Stimulated activated CD4-positive, alpha-beta T cell treated with anti-CD3 and anti-CD28 coated beads, Interleukin-4, amount 100 ng/mL, for 48 hours (primary cell): ENCODE measurements around the gene ANP32B.
"Not testable (repeated sequence)": the region's sequence is repeated elsewhere in the genome, so short reads cannot be mapped to it uniquely, and the experiment has no call there.

ENCODE experiments used
- DNase-seq, 2 donors: peaks; one replicate each; pipeline ENCODE4 v3.0.0-alpha.2; 2020; ENCODE audit warnings: low read depth in 2 of 2

ANP32B gene

DNA sequence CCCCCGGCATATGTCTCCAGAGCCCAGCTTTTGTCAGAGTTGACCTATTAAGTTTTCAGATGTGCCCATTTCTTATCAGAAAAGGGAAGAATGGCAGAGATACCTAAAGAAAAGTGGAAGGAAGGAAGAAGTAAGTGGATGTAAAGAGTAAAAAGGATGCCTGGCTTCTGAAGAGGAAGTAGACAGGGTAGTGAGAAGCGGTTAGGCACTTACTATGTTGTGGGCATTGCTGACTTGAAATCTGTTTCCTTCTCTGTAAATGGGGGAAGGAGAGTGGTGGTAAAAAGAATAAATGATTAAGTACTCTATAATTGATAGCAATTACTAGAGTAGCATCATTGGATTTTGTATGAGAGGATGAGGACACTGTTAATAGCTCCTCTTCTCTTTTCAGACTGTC is 9.9 kb downstream of the ANP32B start:
- DNase-seq, result no peak

DNA sequence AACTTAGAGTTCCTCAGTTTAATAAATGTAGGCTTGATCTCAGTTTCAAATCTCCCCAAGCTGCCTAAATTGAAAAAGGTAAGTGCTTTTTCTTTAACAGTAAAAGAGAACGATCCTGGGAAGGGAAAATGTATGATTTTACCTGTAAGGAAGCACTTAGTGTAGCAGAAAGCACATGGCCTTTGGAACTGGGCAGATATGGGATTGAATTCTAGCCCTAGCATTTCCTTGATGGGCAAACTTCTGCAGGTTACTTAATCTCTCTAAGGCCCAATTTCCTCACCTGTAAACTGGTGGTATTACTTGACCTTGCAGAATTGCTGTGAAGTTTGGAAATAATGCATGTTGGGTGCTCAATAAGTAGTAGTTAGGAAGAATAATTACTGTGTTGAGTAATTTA is 11.6 kb downstream of the ANP32B start:
- no peak for DNase-seq

DNA sequence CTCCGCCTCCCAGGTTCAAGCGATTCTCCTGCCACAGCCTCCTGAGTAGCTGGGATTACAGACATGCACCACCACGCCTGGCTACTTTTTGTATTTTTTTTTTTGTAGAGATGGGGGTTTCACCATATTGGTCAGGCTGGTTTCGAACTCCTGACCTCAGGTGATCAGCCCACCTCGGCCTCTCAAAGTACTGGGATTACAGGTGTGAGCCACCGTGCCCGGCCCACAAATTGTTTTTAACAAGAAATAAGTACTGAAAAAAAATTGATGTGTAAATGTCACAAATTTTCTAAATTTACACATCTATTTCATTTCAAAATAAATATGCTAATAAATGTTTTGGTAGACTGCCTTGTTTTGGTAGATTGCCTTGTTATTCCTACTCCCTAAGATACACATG is 13.5 kb downstream of the ANP32B start:
- not testable (repeated sequence) for DNase-seq

DNA sequence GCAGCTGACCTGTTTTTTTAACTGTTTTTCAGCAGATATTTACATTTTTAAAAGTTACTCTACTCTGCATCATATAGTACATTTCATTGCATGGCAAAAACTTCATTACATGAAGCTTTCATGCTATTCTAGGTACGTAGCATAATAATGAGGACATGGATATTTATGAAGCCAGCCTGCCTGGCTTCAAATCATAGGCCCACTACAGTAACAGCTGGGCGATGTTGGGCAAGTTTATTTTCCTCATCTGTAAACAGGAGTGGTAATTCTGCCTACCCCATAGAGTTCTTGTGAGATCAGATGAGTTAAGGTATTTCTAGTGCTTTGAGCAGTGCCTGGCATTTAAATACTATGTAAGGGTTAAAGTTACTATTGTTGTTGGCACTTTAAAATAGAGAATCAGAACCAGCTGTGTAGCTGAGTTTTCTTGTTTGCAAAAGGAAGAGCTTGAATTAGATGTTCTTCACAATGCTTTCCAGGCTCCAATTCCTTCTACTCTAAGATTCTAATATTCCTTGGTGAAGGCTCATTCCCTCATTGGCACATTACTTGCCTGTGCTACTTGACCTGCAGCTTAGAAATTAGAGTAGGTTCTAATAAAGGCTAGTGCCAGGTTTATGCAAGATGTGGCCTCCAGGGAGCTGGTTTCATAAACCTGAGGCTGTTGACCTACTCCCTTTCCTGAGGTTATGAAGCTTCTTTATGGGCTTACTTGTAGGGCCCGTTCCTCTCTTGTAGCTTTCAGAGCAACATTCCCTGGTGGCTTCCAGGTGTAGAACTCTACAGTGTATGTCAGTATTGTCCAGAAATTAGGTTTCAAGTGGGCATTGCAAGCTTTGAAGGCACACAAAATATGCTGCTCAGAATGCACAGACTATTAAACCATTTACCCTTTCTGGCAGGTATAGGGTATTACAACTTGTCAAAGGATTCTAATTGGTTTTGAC is 14.5 kb downstream of the ANP32B start:
- no peak for DNase-seq

DNA sequence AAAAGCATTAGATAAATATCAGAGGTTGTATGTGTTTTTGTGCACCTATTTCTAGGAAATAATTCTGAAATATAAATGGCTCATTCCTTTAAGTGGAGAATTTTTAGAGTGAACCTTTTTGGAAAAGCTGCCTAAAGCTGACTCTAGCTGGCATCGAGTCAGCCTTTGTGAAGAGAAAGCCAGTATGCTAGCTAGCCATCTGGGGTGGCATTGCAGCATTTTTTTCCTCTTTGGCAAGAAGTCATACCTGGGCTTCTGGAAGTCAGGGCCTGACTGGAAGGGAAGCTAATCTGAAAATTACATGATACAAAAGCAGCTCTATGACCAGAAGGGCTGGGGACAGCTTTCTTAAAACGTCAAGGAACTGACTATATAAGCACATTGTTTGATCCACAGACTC is 19.7 kb downstream of the ANP32B start:
- no peak for DNase-seq

DNA sequence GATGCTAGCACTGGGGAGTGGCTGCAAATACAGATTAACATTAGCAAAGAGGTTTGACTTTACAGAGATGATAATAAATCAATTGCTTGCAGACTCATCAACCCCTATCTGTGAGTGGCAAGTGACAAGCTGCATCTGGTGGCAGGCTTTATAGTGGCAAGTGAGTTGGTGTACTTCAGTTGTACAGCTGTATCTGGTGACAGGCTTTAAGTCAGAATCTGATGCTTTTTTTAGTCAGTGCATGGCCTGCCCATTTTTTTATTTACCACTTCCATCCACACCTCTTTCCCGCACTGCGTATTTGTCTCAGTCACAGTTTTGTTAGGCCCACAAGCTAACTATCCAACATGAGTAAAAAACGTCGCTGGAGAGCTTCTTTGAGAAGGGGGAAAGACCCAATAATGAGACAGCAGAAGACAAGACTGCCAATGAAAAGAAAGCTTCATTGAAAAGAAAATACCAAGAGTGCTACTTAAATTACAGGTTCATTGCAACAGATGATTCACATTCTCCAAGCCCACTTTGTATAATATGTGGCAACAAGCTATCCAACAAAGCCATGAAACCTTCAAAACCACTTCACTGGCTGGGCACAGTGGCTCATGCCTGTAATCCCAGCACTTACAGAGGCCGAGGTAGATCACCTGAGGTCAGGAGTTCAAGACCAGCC is 23.1 kb downstream of the ANP32B start:
- DNase-seq, result no peak

DNA sequence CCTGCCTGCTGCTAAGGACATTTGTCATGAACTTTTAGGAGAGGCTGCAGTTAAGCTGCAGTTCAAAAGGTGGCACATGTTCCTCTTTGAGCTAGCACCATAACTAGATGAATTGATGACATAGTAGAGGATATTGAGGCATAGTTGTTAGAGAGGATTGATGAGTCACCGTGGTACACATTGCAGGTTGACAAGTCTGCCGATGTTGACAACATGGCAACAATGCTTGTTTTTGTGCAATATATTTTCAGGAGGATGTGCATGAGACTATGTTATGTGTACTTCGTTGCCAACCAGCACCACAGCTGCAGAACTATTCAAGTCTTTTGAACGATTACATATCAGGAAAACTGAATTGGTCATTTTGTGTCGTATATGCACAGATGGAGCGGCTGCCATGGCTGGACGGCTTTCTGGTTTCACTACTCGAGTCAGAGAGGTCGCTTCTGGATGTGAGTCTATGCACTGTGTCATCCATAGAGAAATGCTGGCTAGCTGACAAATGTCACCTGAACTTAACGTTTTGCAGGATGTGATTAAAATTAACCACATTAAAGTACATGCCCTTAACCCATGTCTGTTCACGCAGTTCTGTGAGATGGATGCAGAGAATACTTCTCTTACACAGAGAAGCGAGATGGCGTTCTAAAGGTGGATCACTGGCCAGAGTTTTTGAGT is 24.2 kb downstream of the ANP32B start:
- DNase-seq, result no peak

DNA sequence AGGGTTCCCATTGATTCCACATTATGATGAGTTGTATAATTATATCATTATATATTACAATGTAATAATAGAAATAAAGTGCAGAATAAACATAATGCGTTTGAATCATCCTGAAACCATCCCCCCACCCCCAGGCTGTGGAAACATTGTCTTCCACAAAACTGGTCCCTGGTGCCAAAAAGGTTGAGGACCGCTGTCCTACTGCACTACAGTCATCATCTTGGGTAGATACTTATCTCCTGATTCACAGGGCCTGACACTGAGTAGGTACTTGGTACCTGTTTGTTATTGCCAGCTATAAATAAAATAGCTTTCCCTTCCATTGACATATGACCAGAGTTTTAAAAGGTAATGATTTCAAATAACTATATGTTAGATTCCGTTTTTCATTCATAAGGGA is 25.6 kb downstream of the ANP32B start:
- no peak for DNase-seq

DNA sequence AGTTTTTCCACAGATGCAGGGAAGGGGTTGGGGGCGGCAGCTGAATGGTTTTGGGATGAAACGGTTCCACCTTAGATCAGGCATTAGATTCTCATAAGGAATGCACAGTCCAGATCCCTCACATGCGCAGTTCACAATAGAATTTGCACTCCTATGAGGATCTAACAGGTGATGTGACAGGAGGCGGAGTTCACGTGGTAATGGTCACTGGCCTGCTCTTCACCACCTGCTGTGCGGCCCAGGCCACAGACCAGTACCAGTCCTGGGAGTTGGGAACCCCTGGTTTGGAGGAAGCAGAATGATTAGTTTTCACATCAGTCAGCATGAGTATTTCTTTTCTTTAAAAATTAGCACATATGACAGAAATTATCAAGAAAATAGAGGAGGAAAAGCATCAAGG is 26.3 kb downstream of the ANP32B start:
- DNase-seq, result no peak

DNA sequence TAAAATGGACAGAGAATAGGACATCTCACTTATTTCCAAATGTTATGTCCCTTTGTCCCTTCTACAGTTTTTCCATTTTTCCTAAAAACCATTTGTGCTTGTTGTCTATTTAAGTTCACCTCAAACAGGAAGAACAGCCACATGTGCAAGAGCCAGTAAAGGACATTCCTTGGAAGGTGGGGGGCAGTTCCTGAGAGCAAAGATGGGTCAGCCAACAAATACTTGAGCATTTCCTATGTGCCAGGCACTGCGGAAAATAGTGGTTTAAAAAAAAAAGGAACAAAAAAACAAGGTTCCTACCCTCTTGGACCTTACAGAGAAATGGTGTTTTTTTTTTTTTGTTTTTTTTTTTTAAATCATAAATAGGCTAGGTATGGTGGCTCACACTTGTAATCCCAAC is 26.8 kb downstream of the ANP32B start:
- no peak for DNase-seq

DNA sequence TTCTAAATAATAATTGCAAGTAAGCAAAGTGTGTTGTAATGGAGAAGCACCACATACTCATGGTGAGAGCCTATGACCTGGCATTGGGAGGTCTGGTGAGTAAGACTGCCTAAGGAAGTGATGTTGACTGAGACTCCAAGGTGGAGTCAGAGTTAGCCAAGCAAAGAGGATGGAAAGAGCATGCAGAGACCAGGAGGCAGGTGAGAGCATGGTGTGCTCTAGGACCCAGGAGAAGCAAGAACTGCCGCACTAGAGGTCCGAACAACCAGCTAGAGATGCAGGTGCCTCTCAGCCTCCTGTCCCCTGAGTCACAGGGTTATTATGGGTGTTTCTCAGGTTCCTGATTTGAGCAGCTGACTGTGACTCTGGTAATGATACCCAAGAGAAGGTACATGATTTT is 27.3 kb downstream of the ANP32B start:
- DNase-seq, result no peak

DNA sequence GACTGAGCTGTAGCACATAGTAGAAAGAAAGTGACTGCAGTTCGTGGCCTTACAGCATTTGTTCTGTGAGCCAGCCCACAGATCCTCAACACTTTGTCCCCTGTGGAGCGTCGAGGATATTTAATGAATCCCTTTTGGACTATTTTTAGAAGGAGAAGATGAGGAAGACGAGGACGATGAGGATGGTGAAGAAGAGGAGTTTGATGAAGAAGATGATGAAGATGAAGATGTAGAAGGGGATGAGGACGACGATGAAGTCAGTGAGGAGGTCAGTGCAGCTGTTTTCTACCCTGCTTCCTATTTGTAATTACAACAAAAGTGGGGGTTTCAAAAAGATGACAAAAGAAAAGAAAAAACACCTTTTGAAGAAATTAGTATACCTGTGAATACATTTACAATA is 28.0 kb downstream of the ANP32B start:
- no peak for DNase-seq

DNA sequence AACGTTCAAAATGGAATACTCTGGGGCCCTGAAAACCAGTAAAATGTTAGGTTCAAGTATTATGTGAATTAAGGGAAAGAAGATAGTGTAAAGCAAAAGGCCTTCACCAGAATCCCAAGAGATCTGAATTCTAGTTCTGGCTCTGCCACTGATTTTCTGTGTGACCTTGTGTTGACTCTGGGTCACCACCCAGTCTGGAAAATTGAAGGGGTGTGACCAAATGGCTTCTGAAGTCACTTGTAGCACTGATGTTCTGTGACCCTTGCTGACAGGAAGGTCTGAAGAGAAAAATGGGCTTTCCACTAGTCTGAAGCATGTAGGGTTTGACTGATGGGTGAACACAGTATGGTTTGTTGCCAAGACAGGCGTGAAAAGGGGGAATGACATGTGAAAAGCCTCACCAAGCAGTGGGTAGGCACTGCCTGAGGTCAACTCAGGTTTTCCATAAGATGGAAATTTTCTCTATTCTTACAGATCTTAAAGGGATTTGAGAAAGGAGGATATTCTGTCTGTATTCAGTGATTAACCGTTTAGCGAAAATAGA is 33.1 kb downstream of the ANP32B start:
- no peak for DNase-seq

DNA sequence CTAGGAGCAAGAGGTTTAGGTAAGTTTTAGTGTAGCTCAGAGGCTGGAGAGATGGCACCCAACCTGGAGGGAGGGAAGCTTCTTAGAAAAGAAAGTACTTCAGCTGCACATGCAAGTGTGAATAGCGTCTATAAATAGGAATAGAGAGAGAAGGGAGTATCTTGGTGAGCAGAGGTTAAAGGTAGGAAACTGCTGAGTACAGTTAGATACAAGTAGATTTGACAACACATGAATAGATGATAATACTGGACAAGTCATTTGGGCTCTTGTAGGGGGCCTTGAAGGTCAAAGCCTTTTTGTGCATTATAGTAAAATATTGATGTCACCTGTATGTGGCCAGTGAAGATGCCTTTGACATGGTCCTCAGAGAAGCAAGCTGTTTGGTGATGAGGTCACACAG is 34.2 kb downstream of the ANP32B start:
- no peak for DNase-seq

DNA sequence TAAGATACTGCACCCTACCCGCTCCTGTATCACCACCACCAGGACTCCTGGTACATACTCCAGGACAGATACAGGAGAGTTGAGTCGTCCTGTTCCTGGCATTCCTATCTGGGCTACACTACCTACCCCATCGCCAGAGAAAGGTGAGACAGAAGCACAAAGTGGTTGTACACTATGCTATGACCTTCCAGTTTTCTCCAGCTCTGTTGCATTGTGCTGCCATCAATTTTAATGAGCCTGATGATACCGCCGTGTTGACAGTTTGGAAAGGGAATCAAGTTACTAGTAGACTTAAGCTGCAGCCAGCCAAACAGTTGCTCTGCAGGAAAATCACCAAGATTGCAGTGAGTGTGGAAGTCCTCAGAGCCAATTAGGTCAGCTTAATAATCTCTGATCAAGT is 35.2 kb downstream of the ANP32B start:
- DNase-seq, result no peak

DNA sequence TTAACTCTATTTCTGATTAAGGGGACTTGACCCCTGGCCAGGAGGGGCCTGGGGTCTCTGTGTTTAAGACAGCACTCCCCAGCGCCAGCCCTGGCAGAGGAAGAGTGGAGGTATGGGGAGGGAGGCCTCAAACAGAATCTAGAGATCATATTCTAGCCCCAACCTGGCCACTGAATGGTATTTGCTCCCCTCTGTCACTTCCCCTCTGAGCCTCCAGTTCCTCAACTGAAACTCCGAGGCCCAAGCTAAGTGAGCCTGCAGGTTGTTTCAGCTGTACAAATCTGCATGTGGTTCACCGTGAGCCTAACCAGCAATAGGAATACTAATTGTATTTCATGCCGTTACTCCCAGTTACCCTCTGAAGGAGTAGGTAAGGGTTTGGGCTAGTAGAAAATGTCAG is 36.0 kb downstream of the ANP32B start:
- no peak for DNase-seq

DNA sequence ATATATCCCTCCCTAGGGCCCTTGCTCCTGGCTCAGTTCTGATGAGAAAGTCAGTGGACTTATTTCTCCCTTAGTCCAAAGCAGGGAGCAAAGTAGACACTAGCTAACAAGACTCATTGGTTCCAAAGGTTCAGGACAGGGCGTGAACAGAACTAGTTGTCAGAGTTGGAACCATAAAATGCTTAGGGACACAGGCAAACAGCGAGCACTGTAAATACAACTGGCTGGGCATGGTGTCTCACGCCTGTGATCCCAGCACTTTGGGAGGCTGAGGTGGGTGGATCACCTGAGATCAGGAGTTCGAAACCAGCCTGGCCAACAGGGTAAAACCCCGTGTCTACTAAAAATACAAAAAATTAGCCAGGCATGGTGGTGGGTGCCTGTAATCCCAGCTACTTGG is 36.7 kb downstream of the ANP32B start:
- DNase-seq, result not testable (repeated sequence)

DNA sequence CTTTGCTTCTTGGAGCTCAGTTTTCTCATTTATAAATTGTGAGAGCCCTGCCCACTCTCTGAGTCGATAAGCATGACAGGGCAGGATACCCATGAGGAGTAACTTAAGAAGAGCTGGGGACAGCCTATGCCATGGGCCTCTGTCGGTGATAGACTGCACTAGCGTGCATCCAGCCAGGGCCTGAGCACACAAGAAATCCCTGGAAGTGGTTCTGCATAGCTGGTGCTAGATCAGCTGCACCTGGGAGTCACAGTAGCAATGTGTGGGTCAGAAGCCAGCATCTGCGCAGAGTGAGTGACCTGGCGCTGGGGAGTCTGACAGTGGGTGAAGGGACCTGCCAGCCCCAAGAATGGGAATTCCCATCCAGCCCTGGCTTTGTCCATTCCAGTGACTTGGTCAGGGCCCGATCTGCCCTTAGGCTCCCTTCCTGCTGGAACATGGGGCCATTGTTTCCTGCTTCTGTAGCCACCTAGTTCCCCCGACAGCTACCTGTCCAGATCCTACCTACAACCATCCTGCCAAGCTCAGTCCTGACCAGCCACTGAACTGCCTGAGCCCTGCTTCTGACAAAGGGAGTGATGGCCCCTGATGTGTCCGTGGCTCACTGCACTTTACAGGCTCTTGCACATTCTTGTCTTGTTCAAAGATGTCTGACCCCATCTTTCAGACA is 37.5 kb downstream of the ANP32B start:
- no peak for DNase-seq

DNA sequence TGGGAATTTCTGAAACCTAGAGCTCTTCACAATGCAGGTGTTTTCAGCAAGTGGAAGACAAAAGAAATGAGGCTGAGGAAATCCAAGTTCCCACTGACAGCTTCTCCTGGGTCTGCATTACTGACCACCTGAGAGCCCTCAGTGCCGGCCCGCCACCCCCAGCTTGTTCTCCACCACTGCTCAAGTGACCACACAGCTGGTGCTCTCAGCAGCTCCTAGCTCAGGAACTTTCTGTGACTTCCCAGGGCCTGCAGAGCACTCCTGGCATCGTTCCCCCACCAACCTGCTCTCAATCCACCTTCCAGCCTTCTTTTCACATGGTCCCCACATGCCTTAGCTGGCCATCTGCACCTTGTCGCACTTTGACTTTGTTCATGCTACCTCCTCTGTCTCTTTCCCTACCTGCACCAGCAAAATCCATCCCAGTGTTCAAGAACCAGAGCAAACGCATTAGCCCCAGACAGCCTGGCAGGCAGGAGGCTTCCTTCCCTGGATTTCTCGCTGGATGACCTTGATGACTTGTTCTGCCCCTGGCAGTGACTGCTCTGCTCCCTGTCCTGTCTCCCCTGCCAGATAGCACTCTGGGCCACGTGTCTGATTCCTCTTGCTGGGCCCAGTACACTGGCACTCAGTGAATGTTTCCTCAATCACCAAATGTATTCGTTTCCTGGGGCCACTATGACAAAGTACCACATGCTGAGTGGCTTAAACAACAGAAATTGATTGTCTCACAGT is 38.3 kb downstream of the ANP32B start:
- no peak for DNase-seq

DNA sequence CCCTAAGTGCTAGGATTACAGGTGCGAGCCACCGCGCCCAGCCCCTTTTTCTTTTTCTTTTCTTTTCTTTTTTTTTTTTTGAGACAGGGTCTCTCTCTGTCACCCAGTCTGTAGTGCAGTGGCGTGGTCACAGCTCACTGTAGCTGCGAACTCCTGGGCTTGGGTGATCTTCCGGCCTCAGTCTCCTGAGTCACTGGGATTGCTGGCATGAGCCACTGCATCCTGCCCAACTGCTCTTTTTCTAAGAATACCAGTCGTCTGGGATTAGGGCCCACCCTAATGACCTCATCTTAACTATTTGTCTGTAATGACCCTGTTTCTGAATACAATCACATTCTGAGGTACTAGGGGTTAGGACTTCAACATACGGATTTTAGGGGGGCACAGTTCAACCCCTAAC is 39.3 kb downstream of the ANP32B start:
- DNase-seq, result no peak

DNA sequence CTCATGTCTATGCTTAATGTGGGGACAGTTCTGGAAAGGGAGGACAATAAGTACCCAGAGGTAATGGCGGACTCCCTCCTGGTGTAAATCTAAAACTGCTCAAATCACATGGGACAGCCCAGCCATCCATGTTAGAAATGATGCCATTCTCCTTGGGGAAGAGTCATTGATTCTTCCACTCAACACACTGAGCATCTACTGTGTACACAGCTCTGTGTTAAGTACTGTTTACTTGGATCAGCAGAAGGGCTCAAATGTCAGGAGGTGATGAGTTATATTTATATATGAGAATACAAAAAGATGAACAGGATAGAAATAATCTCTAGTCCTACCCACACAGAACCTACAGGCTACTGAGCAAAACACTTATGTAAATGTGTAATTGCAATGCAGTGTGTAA is 41.6 kb downstream of the ANP32B start:
- no peak for DNase-seq
